Neural cell (in vitro differentiated cells): ENCODE data around the gene FCHSD2. TPM values are rescaled to one million over a fixed set of nuclear protein-coding genes. Genes with fewer than 3 reads are reported as not detected.

Experiments used
- H2AFZ ChIP-seq: fragments of 200-600, 300-800 bp; sonication (generic), shearing (Covaris generic); 2 replicates; pipeline ENCODE4 v1.6.0; 2014; ENCODE audit warnings: low read depth, mild to moderate bottlenecking, antibody characterized with exemption, low read length, moderate library complexity
- H3F3A ChIP-seq: fragments of 200-600 bp; shearing (Covaris generic); 2 replicates; pipeline ENCODE4 v1.6.1; 2016; ENCODE audit warnings: mild to moderate bottlenecking, moderate library complexity, mixed read lengths, antibody characterized with exemption, low read length; ENCODE audit not compliant: insufficient read depth, poor library complexity, severe bottlenecking
- H3K27ac ChIP-seq: fragments of 200-600, 300-800 bp; sonication (generic), shearing (Covaris generic); 2 replicates; pipeline ENCODE4 v1.5.1; 2014; ENCODE audit warnings: mild to moderate bottlenecking, low read length, moderate library complexity
- H3K27me3 ChIP-seq: fragments of 300-800, 200-600 bp; sonication (generic), shearing (Covaris generic); 2 replicates; pipeline ENCODE4 v1.6.0; 2014; ENCODE audit warnings: mild to moderate bottlenecking, low read depth, low read length, moderate library complexity; ENCODE audit not compliant: insufficient read depth
- H3K36me3 ChIP-seq: fragments of 300-800, 200-600 bp; sonication (generic), shearing (Covaris generic); 2 replicates; pipeline ENCODE4 v1.5.1; 2014; ENCODE audit warnings: mild to moderate bottlenecking, antibody characterized with exemption, low read length, moderate library complexity; ENCODE audit not compliant: insufficient read depth
- H3K4me2 ChIP-seq: fragments of 300-800, 200-600 bp; sonication (generic), shearing (Covaris generic); 2 replicates; pipeline ENCODE4 v1.6.0; 2014; ENCODE audit warnings: mild to moderate bottlenecking, low read length
- H3K4me3 ChIP-seq: fragments of 300-800, 200-600 bp; sonication (generic), shearing (Covaris generic); 2 replicates; pipeline ENCODE4 v1.5.1; 2014; ENCODE audit warnings: mild to moderate bottlenecking, low read length, moderate library complexity
- H3K79me2 ChIP-seq: fragments of 200-600 bp; shearing (Covaris generic); replicated peaks from 2 replicates; pipeline ENCODE4 v1.6.0; 2014; ENCODE audit warnings: mild to moderate bottlenecking, low read length, moderate library complexity; ENCODE audit not compliant: insufficient read depth
- H3K9ac ChIP-seq: fragments of 300-800, 200-600 bp; sonication (generic), shearing (Covaris generic); 2 replicates; pipeline ENCODE4 v1.6.1; 2016; ENCODE audit warnings: mild to moderate bottlenecking, low read length, mixed read lengths
- H3K9me2 ChIP-seq: fragments of 200-600 bp; shearing (Covaris generic); 2 replicates; pipeline ENCODE4 v1.6.1; 2016; ENCODE audit warnings: mild to moderate bottlenecking, low read length, mixed read lengths; ENCODE audit not compliant: insufficient read depth
- H3K9me3 ChIP-seq: fragments of 200-600, 300-800 bp; sonication (generic), shearing (Covaris generic); 2 replicates; pipeline ENCODE4 v1.6.1; 2016; ENCODE audit warnings: mild to moderate bottlenecking, mixed run types, low read length, moderate library complexity, mixed read lengths
- H4K20me1 ChIP-seq: fragments of 200-600 bp; shearing (Covaris generic); 2 replicates; pipeline ENCODE4 v1.6.1; 2016; ENCODE audit warnings: mild to moderate bottlenecking, mixed run types; ENCODE audit not compliant: insufficient read depth
- CTCF ChIP-seq: fragments of 450-650 bp; IDR thresholded peaks from 2 replicates; pipeline ENCODE4 v1.5.1; 2014; ENCODE audit warnings: antibody characterized with exemption, mild to moderate bottlenecking, moderate library complexity; ENCODE audit not compliant: poor library complexity, severe bottlenecking
- EP300 ChIP-seq: fragments of 450-650 bp; conservative IDR thresholded peaks from 2 replicates; pipeline ENCODE4 v1.6.1; 2014; ENCODE audit warnings: antibody characterized with exemption, mild to moderate bottlenecking, moderate library complexity; ENCODE audit not compliant: poor library complexity, severe bottlenecking
- EZH2 ChIP-seq: fragments of 200-600, 300-800 bp; shearing (Covaris generic), sonication (generic); IDR thresholded peaks from 2 replicates; pipeline ENCODE4 v1.6.1; 2014; ENCODE audit warnings: antibody characterized with exemption, low read length, borderline replicate concordance, mild to moderate bottlenecking; ENCODE audit not compliant: insufficient read depth, poor library complexity, severe bottlenecking
- MXI1 ChIP-seq: fragments of 450-650 bp; conservative IDR thresholded peaks from 2 replicates; pipeline ENCODE4 v1.6.1; 2014; ENCODE audit warnings: antibody characterized with exemption, mild to moderate bottlenecking; ENCODE audit not compliant: poor library complexity, severe bottlenecking
- POLR2AphosphoS5 ChIP-seq: IDR thresholded peaks from 2 replicates; pipeline ENCODE4 v1.6.1; 2012
- RAD21 ChIP-seq: fragments of 450-650 bp; conservative IDR thresholded peaks from 2 replicates; pipeline ENCODE4 v1.6.1; 2014; ENCODE audit warnings: antibody characterized with exemption, mild to moderate bottlenecking, moderate library complexity
- REST ChIP-seq: IDR thresholded peaks from 2 replicates; pipeline ENCODE4 v1.6.1; 2012; ENCODE audit warnings: borderline replicate concordance
- SMC3 ChIP-seq: fragments of 450-650 bp; conservative IDR thresholded peaks from 2 replicates; pipeline ENCODE4 v1.6.1; 2014; ENCODE audit warnings: antibody characterized with exemption, mild to moderate bottlenecking, moderate library complexity; ENCODE audit not compliant: poor library complexity
- TAF1 ChIP-seq: IDR thresholded peaks from 2 replicates; pipeline ENCODE4 v1.6.1; 2012; ENCODE audit warnings: low read depth
- polyA plus RNA-seq: library from polyadenylated mRNA; depleted of rRNA; stranded (reverse); fragments of >200 nt; gene quantifications from 2 replicates; pipeline ENCODE4 v1.2.3, GENCODE V29; 2014

Gene FCHSD2
- polyA plus RNA-seq, 1 donor from 2014 or later, result 40.8 TPM

GRCh38 chr11:73186294-73186850 is 44.3 kb upstream of the FCHSD2 start:
- H3K27ac ChIP-seq, result no peak overlapping the region
- H3K36me3 ChIP-seq, result no peaks in the 10 kb centered on the region
- no peaks in the 10 kb centered on the region for H3K79me2 ChIP-seq
- H3K27me3 ChIP-seq, result no peaks in the 10 kb centered on the region
- TF ChIP-seq EP300, result no peak
- no peak for TF ChIP-seq EZH2
- no peak for TF ChIP-seq REST
- TF ChIP-seq SMC3, result no peak
- TF ChIP-seq TAF1, result no peak
- TF ChIP-seq RAD21, result no peak
- TF ChIP-seq CTCF, result no peak
- TF ChIP-seq POLR2AphosphoS5, result no peak
- TF ChIP-seq MXI1, result no peak
- H2AFZ ChIP-seq, result no peak overlapping the region
- H3F3A ChIP-seq, result no peaks in the 10 kb centered on the region
- no peaks in the 10 kb centered on the region for H3K9me3 ChIP-seq
- H3K9ac ChIP-seq, result no peak overlapping the region
- H3K4me3 ChIP-seq, result no peak overlapping the region
- no peak overlapping the region for H3K4me2 ChIP-seq
- no peaks in the 10 kb centered on the region for H3K9me2 ChIP-seq
- no peaks in the 10 kb centered on the region for H4K20me1 ChIP-seq

GRCh38 chr11:73185680-73186293 is 43.7 kb upstream of the FCHSD2 start:
- Histone ChIP-seq H3K27ac (no peak overlapping the region), H3K36me3 (no peaks in the 10 kb centered on the region), H3K4me2 (no peak overlapping the region)

More at GRCh38 chr11:73185680-73186293, 43.7 kb upstream of the FCHSD2 start:
- H3K9me3 ChIP-seq, result no peaks in the 10 kb centered on the region
- H3K27me3 ChIP-seq, result no peaks in the 10 kb centered on the region
- no peak overlapping the region for H2AFZ ChIP-seq
- no peaks in the 10 kb centered on the region for H3K9me2 ChIP-seq
- no peaks in the 10 kb centered on the region for H3F3A ChIP-seq
- no peak overlapping the region for H3K9ac ChIP-seq
- H4K20me1 ChIP-seq, result no peaks in the 10 kb centered on the region
- no peak overlapping the region for H3K4me3 ChIP-seq
- TF ChIP-seq POLR2AphosphoS5 (no peak), EP300 (no peak), EZH2 (no peak), RAD21 (no peak), CTCF (no peak), SMC3 (no peak), MXI1 (no peak), TAF1 (no peak), REST (no peak)
- no peaks in the 10 kb centered on the region for H3K79me2 ChIP-seq
